Measurements from ENCODE around the gene PSEN1.
A peak's percentile ranks its signal among the peaks of the same experiment; 100 is the strongest.

The PSEN1 gene

GRCh38 chr14:73263606-73264005 lies 127.3 kb downstream of the PSEN1 start:
- Histone ChIP-seq H3K4me3 (ENCODE audit: low read depth, low read length) (no peak overlapping the region), H3K27ac (ENCODE audit: low read depth, low read length) (no peak overlapping the region), H3K9ac (ENCODE audit: low read depth, low read length) (no peak overlapping the region), H3K27me3 (ENCODE audit: control insufficient read depth, insufficient read depth, low read length) (no peaks in the 10 kb centered on the region), H3K36me3 (ENCODE audit: control insufficient read depth, insufficient read depth, low read length) (peaks cover 42% of the 10 kb centered on the region), H3K9me3 (ENCODE audit: control insufficient read depth, insufficient read depth, low read length) (no peaks in the 10 kb centered on the region), H3K4me1 (ENCODE audit: control insufficient read depth, insufficient read depth, low read length) (no peaks in the 10 kb centered on the region)

DNA sequence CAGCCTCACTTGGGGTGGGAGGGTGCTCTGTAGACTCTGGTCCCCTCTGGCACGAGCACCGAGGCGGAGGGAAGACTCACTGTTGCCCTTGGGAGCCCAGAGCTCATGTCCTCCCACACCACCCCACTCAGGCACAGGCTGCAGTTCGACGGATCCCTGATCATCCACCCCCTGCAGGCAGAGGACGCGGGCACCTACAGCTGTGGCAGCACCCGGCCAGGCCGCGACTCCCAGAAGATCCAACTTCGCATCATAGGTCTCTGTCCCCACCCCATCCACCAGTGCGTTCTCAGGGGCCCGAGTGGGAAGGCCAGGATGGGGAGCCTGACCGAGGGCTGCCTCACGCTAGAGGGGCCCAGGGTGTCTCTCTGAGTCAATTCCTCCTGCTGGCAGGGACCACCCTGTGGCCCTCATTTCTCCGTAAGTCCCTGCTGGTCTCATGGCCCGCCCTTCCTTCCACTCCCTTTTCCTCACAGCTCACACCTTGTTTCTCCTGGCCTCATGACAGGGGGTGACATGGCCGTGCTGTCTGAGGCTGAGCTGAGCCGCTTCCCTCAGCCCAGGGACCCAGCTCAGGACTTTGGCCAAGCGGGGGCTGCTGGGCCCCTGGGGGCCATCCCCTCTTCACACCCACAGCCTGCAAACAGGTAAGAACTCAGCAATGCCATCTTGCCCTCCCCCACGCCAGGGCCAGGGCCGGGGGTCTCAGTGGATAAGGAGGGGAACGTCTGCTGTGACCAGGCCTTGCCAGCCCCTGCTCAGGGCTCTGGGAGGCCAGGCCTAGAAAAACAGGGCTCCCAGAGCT lies 128.0 kb downstream of the PSEN1 start:
- H3K9ac ChIP-seq (ENCODE audit: low read depth, low read length): no peak overlapping the region
- H3K9me3 ChIP-seq (ENCODE audit: control insufficient read depth, insufficient read depth, low read length): no peaks in the 10 kb centered on the region
- no peak overlapping the region for H3K4me3 ChIP-seq (ENCODE audit: low read depth, low read length)
- peaks cover 42% of the 10 kb centered on the region for H3K36me3 ChIP-seq (ENCODE audit: control insufficient read depth, insufficient read depth, low read length)
- no peak overlapping the region for H3K27ac ChIP-seq (ENCODE audit: low read depth, low read length)
- no peaks in the 10 kb centered on the region for H3K4me1 ChIP-seq (ENCODE audit: control insufficient read depth, insufficient read depth, low read length)
- no peaks in the 10 kb centered on the region for H3K27me3 ChIP-seq (ENCODE audit: control insufficient read depth, insufficient read depth, low read length)

- Histone ChIP-seq H3K9me3 (ENCODE audit: control insufficient read depth, insufficient read depth, low read length) (no peaks in the 10 kb centered on the region), H3K27ac (ENCODE audit: low read depth, low read length) (no peak overlapping the region), H3K27me3 (ENCODE audit: control insufficient read depth, insufficient read depth, low read length) (no peaks in the 10 kb centered on the region), H3K4me3 (ENCODE audit: low read depth, low read length) (no peak overlapping the region), H3K9ac (ENCODE audit: low read depth, low read length) (no peak overlapping the region), H3K36me3 (ENCODE audit: control insufficient read depth, insufficient read depth, low read length) (peaks cover 45% of the 10 kb centered on the region), H3K4me1 (ENCODE audit: control insufficient read depth, insufficient read depth, low read length) (no peaks in the 10 kb centered on the region)
Measured at GRCh38 chr14:73264885-73265720, 128.8 kb downstream of the PSEN1 start.

DNA sequence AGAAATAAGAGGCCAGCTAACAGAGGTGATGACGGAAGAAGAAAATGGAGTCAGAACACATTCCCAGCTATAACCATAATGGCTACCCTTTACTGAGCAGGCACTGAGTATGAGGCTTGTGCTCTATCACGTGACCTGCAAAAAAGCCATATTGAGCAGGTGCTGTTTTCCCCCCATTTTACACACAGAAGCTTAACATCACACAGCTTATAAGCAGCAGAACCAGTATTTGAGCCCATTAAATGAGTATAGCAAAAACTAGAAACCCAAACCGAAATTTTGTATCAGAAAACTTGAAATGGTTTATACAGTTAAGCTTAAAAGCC lies 129.4 kb downstream of the PSEN1 start:
- Histone ChIP-seq H3K27ac (ENCODE audit: low read depth, low read length) (no peak overlapping the region), H3K36me3 (ENCODE audit: control insufficient read depth, insufficient read depth, low read length) (peaks cover 45% of the 10 kb centered on the region), H3K9me3 (ENCODE audit: control insufficient read depth, insufficient read depth, low read length) (no peaks in the 10 kb centered on the region), H3K4me3 (ENCODE audit: low read depth, low read length) (no peak overlapping the region), H3K27me3 (ENCODE audit: control insufficient read depth, insufficient read depth, low read length) (no peaks in the 10 kb centered on the region), H3K4me1 (ENCODE audit: control insufficient read depth, insufficient read depth, low read length) (no peaks in the 10 kb centered on the region), H3K9ac (ENCODE audit: low read depth, low read length) (no peak overlapping the region)

GRCh38 chr14:73266317-73266716 lies 130.0 kb downstream of the PSEN1 start:
- Histone ChIP-seq H3K9ac (ENCODE audit: low read depth, low read length) (no peak overlapping the region), H3K27me3 (ENCODE audit: control insufficient read depth, insufficient read depth, low read length) (no peaks in the 10 kb centered on the region), H3K36me3 (ENCODE audit: control insufficient read depth, insufficient read depth, low read length) (peaks cover 40% of the 10 kb centered on the region), H3K9me3 (ENCODE audit: control insufficient read depth, insufficient read depth, low read length) (no peaks in the 10 kb centered on the region), H3K4me1 (ENCODE audit: control insufficient read depth, insufficient read depth, low read length) (no peaks in the 10 kb centered on the region), H3K27ac (ENCODE audit: low read depth, low read length) (no peak overlapping the region), H3K4me3 (ENCODE audit: low read depth, low read length) (no peak overlapping the region)

GRCh38 chr14:73267474-73267873 lies 131.2 kb downstream of the PSEN1 start:
- Histone ChIP-seq H3K36me3 (ENCODE audit: control insufficient read depth, insufficient read depth, low read length) (peaks cover 46% of the 10 kb centered on the region), H3K4me3 (ENCODE audit: low read depth, low read length) (no peak overlapping the region), H3K27me3 (ENCODE audit: control insufficient read depth, insufficient read depth, low read length) (no peaks in the 10 kb centered on the region), H3K27ac (ENCODE audit: low read depth, low read length) (no peak overlapping the region), H3K4me1 (ENCODE audit: control insufficient read depth, insufficient read depth, low read length) (no peaks in the 10 kb centered on the region), H3K9ac (ENCODE audit: low read depth, low read length) (no peak overlapping the region), H3K9me3 (ENCODE audit: control insufficient read depth, insufficient read depth, low read length) (no peaks in the 10 kb centered on the region)

DNA sequence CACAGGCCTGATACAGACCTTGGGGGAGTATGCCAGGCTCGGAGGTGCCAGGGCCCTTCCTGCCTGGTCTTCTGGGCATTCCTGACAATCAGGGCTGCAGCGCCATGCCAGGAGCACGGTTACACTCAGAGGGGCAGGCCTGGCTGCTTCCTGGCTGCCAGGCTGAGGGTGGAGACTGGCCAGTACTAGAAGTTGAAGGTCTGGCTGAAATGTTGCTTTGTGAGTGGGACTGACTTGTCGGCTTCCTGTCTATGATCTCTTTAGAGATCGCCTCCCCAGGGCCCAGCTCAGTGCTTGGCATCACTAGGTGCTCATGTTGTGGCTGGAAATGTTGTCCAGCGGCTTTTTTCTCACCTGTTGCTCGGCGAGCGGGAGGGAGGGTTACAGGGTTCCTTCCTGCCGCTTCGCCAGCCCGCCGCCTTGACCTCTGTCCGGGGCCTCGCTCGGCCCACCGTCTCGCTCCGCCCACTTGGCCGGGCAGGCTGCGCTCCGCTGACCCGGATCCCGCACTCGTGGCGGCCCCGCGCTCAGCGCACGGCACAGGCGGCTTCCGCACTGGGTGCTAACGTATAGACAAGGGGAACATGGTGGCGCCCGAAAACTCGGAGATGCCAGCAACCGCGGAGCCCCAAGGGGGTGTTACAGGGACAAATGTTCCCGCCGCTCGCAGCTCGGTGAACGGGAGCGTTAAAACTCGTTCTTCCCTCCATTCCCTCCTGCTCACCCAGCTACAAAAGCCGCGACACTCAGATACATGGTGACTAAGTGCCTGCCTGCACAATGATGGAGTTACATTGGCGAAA lies 133.6 kb downstream of the PSEN1 start:
- no peak overlapping the region for H3K27ac ChIP-seq (ENCODE audit: low read depth, low read length)
- peaks cover 55% of the 10 kb centered on the region for H3K36me3 ChIP-seq (ENCODE audit: control insufficient read depth, insufficient read depth, low read length)
- no peak overlapping the region for H3K9ac ChIP-seq (ENCODE audit: low read depth, low read length)
- H3K4me1 ChIP-seq (ENCODE audit: control insufficient read depth, insufficient read depth, low read length): no peaks in the 10 kb centered on the region
- no peaks in the 10 kb centered on the region for H3K9me3 ChIP-seq (ENCODE audit: control insufficient read depth, insufficient read depth, low read length)
- peak overlapping the region; percentile 46 for H3K4me3 ChIP-seq (ENCODE audit: low read depth, low read length)
- H3K27me3 ChIP-seq (ENCODE audit: control insufficient read depth, insufficient read depth, low read length): no peaks in the 10 kb centered on the region

- Histone ChIP-seq H3K4me3 (ENCODE audit: low read depth, low read length) (no peak overlapping the region), H3K9ac (ENCODE audit: low read depth, low read length) (no peak overlapping the region), H3K27ac (ENCODE audit: low read depth, low read length) (no peak overlapping the region), H3K27me3 (ENCODE audit: control insufficient read depth, insufficient read depth, low read length) (no peaks in the 10 kb centered on the region), H3K9me3 (ENCODE audit: control insufficient read depth, insufficient read depth, low read length) (no peaks in the 10 kb centered on the region), H3K36me3 (ENCODE audit: control insufficient read depth, insufficient read depth, low read length) (peaks cover 73% of the 10 kb centered on the region), H3K4me1 (ENCODE audit: control insufficient read depth, insufficient read depth, low read length) (no peaks in the 10 kb centered on the region)
Measured at GRCh38 chr14:73272393-73272792, 136.1 kb downstream of the PSEN1 start.

All from HUES48 (cell line).